DOHH2 (cell line): ENCODE data around the gene ABI3BP.

ENCODE experiments used
- H3F3A ChIP-seq: fragments of 200-600 bp; sonication (generic), shearing (Covaris generic); 2 replicates; pipeline ENCODE4 v1.6.0; 2016; ENCODE audit warnings: antibody characterized with exemption, mild to moderate bottlenecking; ENCODE audit not compliant: control insufficient read depth, insufficient read depth
- H3K27ac ChIP-seq: fragments of 200-600 bp; sonication (generic); 2 replicates; pipeline ENCODE4 v1.5.1; 2014; ENCODE audit warnings: low read depth, mild to moderate bottlenecking, low read length, moderate library complexity
- H3K27me3 ChIP-seq: fragments of 200-600 bp; sonication (generic); 2 replicates; pipeline ENCODE4 v1.6.1; 2014; ENCODE audit warnings: mild to moderate bottlenecking, low read length, mixed read lengths; ENCODE audit not compliant: control insufficient read depth
- H3K36me3 ChIP-seq: fragments of 200-600 bp; sonication (generic); 2 replicates; pipeline ENCODE4 v1.6.1; 2014; ENCODE audit warnings: mild to moderate bottlenecking, low read length, moderate library complexity, mixed read lengths; ENCODE audit not compliant: control insufficient read depth
- H3K4me1 ChIP-seq: fragments of 200-600 bp; sonication (generic); 2 replicates; pipeline ENCODE4 v1.6.1; 2014; ENCODE audit warnings: mild to moderate bottlenecking, low read length, mixed read lengths; ENCODE audit not compliant: control insufficient read depth
- H3K4me2 ChIP-seq: fragments of 200-600 bp; sonication (generic); 2 replicates; pipeline ENCODE4 v1.6.0; 2014; ENCODE audit warnings: mild to moderate bottlenecking, low read length, moderate library complexity
- H3K4me3 ChIP-seq: fragments of 200-600 bp; sonication (generic); 2 replicates; pipeline ENCODE4 v1.5.1; 2014; ENCODE audit warnings: mild to moderate bottlenecking, low read length, mixed read lengths
- H3K79me2 ChIP-seq: fragments of 200-600 bp; sonication (generic); 2 replicates; pipeline ENCODE4 v1.6.1; 2014; ENCODE audit warnings: mild to moderate bottlenecking, low read length, mixed read lengths; ENCODE audit not compliant: control insufficient read depth
- H3K9me2 ChIP-seq: fragments of 200-600 bp; sonication (generic); replicated peaks from 2 replicates; pipeline ENCODE4 v1.6.1; 2014; ENCODE audit warnings: mild to moderate bottlenecking, low read length, mixed read lengths; ENCODE audit not compliant: control insufficient read depth
- H3K9me3 ChIP-seq: fragments of 200-600 bp; sonication (generic); 2 replicates; pipeline ENCODE4 v1.6.1; 2014; ENCODE audit warnings: antibody characterized with exemption, low read length, mixed read lengths; ENCODE audit not compliant: control insufficient read depth, insufficient read depth
- H4K20me1 ChIP-seq: fragments of 200-600 bp; sonication (generic); 2 replicates; pipeline ENCODE4 v1.6.0; 2014; ENCODE audit warnings: low read depth, mild to moderate bottlenecking, antibody characterized with exemption, low read length, moderate library complexity; ENCODE audit not compliant: control insufficient read depth, insufficient read depth
- EZH2phosphoT487 ChIP-seq: fragments of 200-600 bp; sonication (generic); IDR thresholded peaks from 2 replicates; pipeline ENCODE4 v1.6.1; 2017; ENCODE audit warnings: borderline replicate concordance, mild to moderate bottlenecking, antibody characterized with exemption, low read length, moderate library complexity, mixed read lengths
- TF ChIP-seq, protein P1 (sequence below): fragments of 200-600 bp; sonication (generic); IDR thresholded peaks from one replicate; pipeline ENCODE4 v1.5.1; 2014; ENCODE audit warnings: antibody characterized with exemption, mild to moderate bottlenecking, low read depth, low read length; ENCODE audit not compliant: poor library complexity, severe bottlenecking

Gene ABI3BP, protein sequence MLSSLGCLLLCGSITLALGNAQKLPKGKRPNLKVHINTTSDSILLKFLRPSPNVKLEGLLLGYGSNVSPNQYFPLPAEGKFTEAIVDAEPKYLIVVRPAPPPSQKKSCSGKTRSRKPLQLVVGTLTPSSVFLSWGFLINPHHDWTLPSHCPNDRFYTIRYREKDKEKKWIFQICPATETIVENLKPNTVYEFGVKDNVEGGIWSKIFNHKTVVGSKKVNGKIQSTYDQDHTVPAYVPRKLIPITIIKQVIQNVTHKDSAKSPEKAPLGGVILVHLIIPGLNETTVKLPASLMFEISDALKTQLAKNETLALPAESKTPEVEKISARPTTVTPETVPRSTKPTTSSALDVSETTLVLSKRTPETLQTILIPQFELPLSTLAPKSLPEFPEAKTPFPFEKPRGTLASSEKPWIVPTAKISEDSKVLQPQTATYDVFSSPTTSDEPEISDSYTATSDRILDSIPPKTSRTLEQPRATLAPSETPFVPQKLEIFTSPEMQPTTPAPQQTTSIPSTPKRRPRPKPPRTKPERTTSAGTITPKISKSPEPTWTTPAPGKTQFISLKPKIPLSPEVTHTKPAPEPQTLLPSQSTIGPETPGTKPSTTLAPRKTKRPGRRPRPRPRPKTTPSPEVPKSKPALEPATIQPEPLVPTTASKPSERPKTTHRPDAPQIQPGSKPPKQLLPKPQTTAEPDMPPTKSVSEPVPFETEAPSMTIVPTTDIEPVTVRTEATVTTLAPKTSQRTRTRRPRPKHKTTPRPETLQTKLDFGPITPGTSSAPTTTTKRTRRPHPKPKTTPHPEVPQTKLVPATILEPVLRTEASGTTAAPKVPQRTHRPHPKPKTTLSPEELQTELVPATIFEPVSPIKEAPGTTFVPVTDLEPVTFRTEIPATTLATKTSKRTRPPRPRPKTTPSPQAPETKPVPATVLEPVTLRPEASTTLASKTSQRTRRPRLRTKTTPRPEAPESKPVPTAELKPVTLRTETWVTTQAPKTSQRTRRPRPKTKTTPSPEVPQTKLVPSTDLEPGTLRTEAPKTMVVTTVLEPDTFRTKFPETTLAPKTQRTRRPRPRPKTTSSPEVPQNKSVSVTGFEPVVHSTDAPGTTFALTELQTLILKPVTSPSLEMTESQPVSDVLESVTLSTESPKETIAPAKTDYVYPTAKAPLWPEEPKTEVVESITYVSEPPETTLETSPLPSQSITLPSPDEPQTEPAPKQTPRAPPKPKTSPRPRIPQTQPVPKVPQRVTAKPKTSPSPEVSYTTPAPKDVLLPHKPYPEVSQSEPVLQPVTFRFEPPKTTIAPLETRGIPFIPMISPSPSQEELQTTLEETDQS (N-terminal part only)

DNA sequence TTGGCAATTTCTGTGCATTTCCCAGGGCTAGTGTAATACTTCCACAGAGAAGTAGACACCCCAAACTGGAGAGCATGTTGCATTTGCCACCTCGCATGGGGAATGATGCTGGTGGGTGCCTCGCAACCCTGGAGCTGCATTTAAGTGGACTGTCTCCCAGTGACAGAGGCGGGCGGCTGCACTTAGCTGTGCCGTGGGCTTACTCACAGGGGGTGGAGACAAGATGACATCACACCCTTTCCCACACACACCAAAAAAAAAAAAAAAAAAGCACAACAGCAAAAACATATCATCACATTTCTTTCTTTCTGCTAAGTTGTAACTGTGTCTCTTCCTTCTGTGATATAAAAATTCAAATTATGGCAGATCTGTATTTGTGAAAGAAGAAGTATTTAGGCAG lies at the start of gene ABI3BP:
TSS of gene ABI3BP (minus strand) at position 113 of the 400 bp plus-strand sequence. CDS start at position 76, 37 bp downstream.
- H3K4me1 ChIP-seq: no peaks in the 10 kb centered on the region
- no peaks in the 10 kb centered on the region for H3K36me3 ChIP-seq
- no peak within 1 kb of the TSS for H3K27ac ChIP-seq
- TF ChIP-seq, protein P1, sequence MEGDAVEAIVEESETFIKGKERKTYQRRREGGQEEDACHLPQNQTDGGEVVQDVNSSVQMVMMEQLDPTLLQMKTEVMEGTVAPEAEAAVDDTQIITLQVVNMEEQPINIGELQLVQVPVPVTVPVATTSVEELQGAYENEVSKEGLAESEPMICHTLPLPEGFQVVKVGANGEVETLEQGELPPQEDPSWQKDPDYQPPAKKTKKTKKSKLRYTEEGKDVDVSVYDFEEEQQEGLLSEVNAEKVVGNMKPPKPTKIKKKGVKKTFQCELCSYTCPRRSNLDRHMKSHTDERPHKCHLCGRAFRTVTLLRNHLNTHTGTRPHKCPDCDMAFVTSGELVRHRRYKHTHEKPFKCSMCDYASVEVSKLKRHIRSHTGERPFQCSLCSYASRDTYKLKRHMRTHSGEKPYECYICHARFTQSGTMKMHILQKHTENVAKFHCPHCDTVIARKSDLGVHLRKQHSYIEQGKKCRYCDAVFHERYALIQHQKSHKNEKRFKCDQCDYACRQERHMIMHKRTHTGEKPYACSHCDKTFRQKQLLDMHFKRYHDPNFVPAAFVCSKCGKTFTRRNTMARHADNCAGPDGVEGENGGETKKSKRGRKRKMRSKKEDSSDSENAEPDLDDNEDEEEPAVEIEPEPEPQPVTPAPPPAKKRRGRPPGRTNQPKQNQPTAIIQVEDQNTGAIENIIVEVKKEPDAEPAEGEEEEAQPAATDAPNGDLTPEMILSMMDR: no peak
- TF ChIP-seq EZH2phosphoT487: no peak
- no peaks in the 10 kb centered on the region for H3K9me3 ChIP-seq
- H3K79me2 ChIP-seq: no peaks in the 10 kb centered on the region
- H3K4me2 ChIP-seq: no peak within 1 kb of the TSS
- no peaks in the 10 kb centered on the region for H3K27me3 ChIP-seq
- H3K4me3 ChIP-seq: no peak within 1 kb of the TSS
- no peaks in the 10 kb centered on the region for H4K20me1 ChIP-seq
- H3K9me2 ChIP-seq: no peaks in the 10 kb centered on the region
- no peaks in the 10 kb centered on the region for H3F3A ChIP-seq

DNA sequence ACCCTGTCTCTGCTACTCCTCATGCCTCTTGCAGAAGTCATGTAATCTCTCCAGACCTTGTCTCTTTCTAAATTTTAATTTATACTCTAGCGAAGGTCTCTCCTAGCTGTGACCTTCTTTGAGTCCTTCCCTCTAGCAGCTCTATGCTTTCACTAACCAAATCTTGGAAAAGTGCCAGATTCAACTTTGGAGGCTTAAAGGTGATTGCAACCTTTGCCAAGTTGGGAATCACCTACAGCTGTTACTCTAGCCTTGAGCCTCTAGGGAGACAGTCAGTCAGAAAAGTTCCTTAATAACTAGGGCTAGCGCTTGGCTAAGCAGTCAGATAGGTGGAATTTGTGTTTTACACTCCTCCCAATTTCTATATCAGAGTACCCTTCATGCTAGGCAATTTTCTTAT lies 46.1 kb upstream of the ABI3BP start:
- no peak overlapping the region for H3K4me3 ChIP-seq
- H3K27ac ChIP-seq: no peak overlapping the region
- H3K27me3 ChIP-seq: no peaks in the 10 kb centered on the region
- no peaks in the 10 kb centered on the region for H4K20me1 ChIP-seq
- H3K36me3 ChIP-seq: no peaks in the 10 kb centered on the region
- H3K9me2 ChIP-seq: no peaks in the 10 kb centered on the region
- H3K4me2 ChIP-seq: no peak overlapping the region
- no peaks in the 10 kb centered on the region for H3K4me1 ChIP-seq
- H3K9me3 ChIP-seq: no peaks in the 10 kb centered on the region
- TF ChIP-seq EZH2phosphoT487: no peak
- TF ChIP-seq, protein P1: no peak
- H3F3A ChIP-seq: no peaks in the 10 kb centered on the region
- H3K79me2 ChIP-seq: no peaks in the 10 kb centered on the region

DNA sequence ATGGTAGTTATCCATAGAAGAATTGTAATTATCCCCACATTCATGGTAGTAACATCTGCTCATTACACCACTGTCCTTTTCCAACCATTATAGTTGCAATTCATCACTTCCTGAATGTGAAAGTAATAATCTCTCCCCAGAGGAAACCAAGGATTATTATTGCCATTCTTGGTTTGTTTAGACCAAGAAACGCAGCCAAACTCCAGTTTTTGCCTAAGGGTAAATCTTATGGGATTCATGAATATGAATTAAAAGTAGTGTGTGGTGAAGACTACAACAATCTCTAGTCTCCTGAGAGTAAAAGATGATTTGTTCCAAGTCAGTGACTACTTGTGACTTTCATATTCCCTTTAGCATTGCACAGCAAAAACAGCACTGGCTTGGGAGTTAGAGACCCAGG lies 45.7 kb upstream of the ABI3BP start:
- H3K79me2 ChIP-seq: no peaks in the 10 kb centered on the region
- H3K27me3 ChIP-seq: no peaks in the 10 kb centered on the region
- no peaks in the 10 kb centered on the region for H4K20me1 ChIP-seq
- no peaks in the 10 kb centered on the region for H3K4me1 ChIP-seq
- no peaks in the 10 kb centered on the region for H3F3A ChIP-seq
- TF ChIP-seq EZH2phosphoT487: no peak
- TF ChIP-seq, protein P1: no peak
- no peak overlapping the region for H3K4me3 ChIP-seq
- H3K9me2 ChIP-seq: no peaks in the 10 kb centered on the region
- no peaks in the 10 kb centered on the region for H3K9me3 ChIP-seq
- no peak overlapping the region for H3K27ac ChIP-seq
- no peaks in the 10 kb centered on the region for H3K36me3 ChIP-seq
- H3K4me2 ChIP-seq: no peak overlapping the region
